H9 (cell line): ENCODE data around the gene MED27. TPM values are rescaled to one million over a fixed set of nuclear protein-coding genes. Genes with fewer than 3 reads are reported as not detected.

Source experiments
- DNase-seq: peaks from one replicate; pipeline ENCODE4 v3.0.0-alpha.2; 2017
- H2AFZ ChIP-seq: one replicate; pipeline ENCODE4 v1.6.1; 2013; ENCODE audit warnings: mild to moderate bottlenecking, low read length, control low read depth, moderate library complexity
- H2AK5ac ChIP-seq: 2 replicates; pipeline ENCODE4 v1.6.1; 2013; ENCODE audit warnings: low read length, control low read depth, mixed read lengths; ENCODE audit not compliant: insufficient read length
- H2BK120ac ChIP-seq: one replicate; pipeline ENCODE4 v1.6.1; 2013; ENCODE audit warnings: low read depth, mild to moderate bottlenecking, low read length, control low read depth, inconsistent platforms; ENCODE audit not compliant: poor library complexity, severe bottlenecking
- H2BK12ac ChIP-seq: 2 replicates; pipeline ENCODE4 v1.6.1; 2013; ENCODE audit warnings: low read length, control low read depth, mixed read lengths, low read depth; ENCODE audit not compliant: insufficient read length
- H2BK15ac ChIP-seq: 2 replicates; pipeline ENCODE4 v1.6.1; 2013; ENCODE audit warnings: low read depth, low read length, control low read depth
- H2BK20ac ChIP-seq: one replicate; pipeline ENCODE4 v1.6.1; 2013; ENCODE audit warnings: low read depth, mild to moderate bottlenecking, low read length, control low read depth, inconsistent platforms; ENCODE audit not compliant: poor library complexity, severe bottlenecking
- H2BK5ac ChIP-seq: 2 replicates; pipeline ENCODE4 v1.6.1; 2013; ENCODE audit warnings: low read length, control low read depth, mixed read lengths; ENCODE audit not compliant: insufficient read length
- H3K14ac ChIP-seq: 2 replicates; pipeline ENCODE4 v1.6.1; 2013; ENCODE audit warnings: low read length, control low read depth; ENCODE audit not compliant: insufficient read depth
- H3K18ac ChIP-seq: 2 replicates; pipeline ENCODE4 v1.6.1; 2013; ENCODE audit warnings: low read depth, mild to moderate bottlenecking, mixed read lengths, low read length, control low read depth; ENCODE audit not compliant: insufficient read length
- H3K23ac ChIP-seq: 2 replicates; pipeline ENCODE4 v1.6.1; 2013; ENCODE audit warnings: low read length, control low read depth, mixed read lengths, low read depth; ENCODE audit not compliant: insufficient read length
- H3K23me2 ChIP-seq: 2 replicates; pipeline ENCODE4 v1.6.1; 2013; ENCODE audit warnings: low read depth, mild to moderate bottlenecking, mixed read lengths, low read length, control low read depth; ENCODE audit not compliant: insufficient read length, poor library complexity, severe bottlenecking
- H3K27ac ChIP-seq: 2 replicates; pipeline ENCODE4 v1.5.1; 2013; ENCODE audit warnings: low read length, control low read depth, mixed read lengths, low read depth; ENCODE audit not compliant: insufficient read length
- H3K27me3 ChIP-seq: 2 replicates; pipeline ENCODE4 v1.6.1; 2013; ENCODE audit warnings: low read length, control low read depth, inconsistent platforms; ENCODE audit not compliant: insufficient read depth
- H3K4ac ChIP-seq: 2 replicates; pipeline ENCODE4 v1.6.1; 2013; ENCODE audit warnings: low read depth, mild to moderate bottlenecking, control low read depth, inconsistent platforms, low read length, moderate library complexity
- H3K4me1 ChIP-seq: 2 replicates; pipeline ENCODE4 v1.6.1; 2013; ENCODE audit warnings: low read length, control low read depth, inconsistent platforms; ENCODE audit not compliant: insufficient read depth
- H3K4me2 ChIP-seq: 2 replicates; pipeline ENCODE4 v1.6.1; 2013; ENCODE audit warnings: low read length, control low read depth, mixed read lengths; ENCODE audit not compliant: insufficient read length, insufficient read depth
- H3K56ac ChIP-seq: 2 replicates; pipeline ENCODE4 v1.6.1; 2013; ENCODE audit warnings: low read depth, mild to moderate bottlenecking, mixed read lengths, low read length, control low read depth; ENCODE audit not compliant: insufficient read length
- H3K79me1 ChIP-seq: 2 replicates; pipeline ENCODE4 v1.6.1; 2013; ENCODE audit warnings: low read depth, mild to moderate bottlenecking, moderate library complexity, low read length, control low read depth, inconsistent platforms; ENCODE audit not compliant: insufficient read depth, poor library complexity, severe bottlenecking
- H3K79me2 ChIP-seq: 2 replicates; pipeline ENCODE4 v1.6.1; 2013; ENCODE audit warnings: low read length, control low read depth, inconsistent platforms; ENCODE audit not compliant: insufficient read depth
- H3K9ac ChIP-seq: 2 replicates; pipeline ENCODE4 v1.6.1; 2013; ENCODE audit warnings: low read length, control low read depth, mixed read lengths; ENCODE audit not compliant: insufficient read length; ENCODE audit errors: extremely low read depth
- H3K9me3 ChIP-seq: one replicate; pipeline ENCODE4 v1.6.1; 2013; ENCODE audit warnings: low read depth, low read length, inconsistent platforms; ENCODE audit not compliant: control insufficient read depth
- H3T11ph ChIP-seq: one replicate; pipeline ENCODE4 v1.6.1; 2013; ENCODE audit warnings: mild to moderate bottlenecking, low read length, control low read depth, inconsistent platforms
- H4K20me1 ChIP-seq: one replicate; pipeline ENCODE4 v1.6.1; 2013; ENCODE audit not compliant: control insufficient read depth, insufficient read length, insufficient read depth
- H4K5ac ChIP-seq: 2 replicates; pipeline ENCODE4 v1.6.1; 2013; ENCODE audit warnings: low read depth, mild to moderate bottlenecking, mixed read lengths, low read length, control low read depth; ENCODE audit not compliant: insufficient read length
- H4K8ac ChIP-seq: replicated peaks from 2 replicates; pipeline ENCODE4 v1.6.1; 2013; ENCODE audit warnings: low read length, control low read depth, mixed read lengths, low read depth; ENCODE audit not compliant: insufficient read length
- H4K91ac ChIP-seq: 2 replicates; pipeline ENCODE4 v1.6.1; 2013; ENCODE audit warnings: low read depth, mild to moderate bottlenecking, moderate library complexity, mixed read lengths, low read length, control low read depth; ENCODE audit not compliant: insufficient read length
- H3K27ac Mint-ChIP-seq, 3 experiments: 2 replicates in 2 of 3; 3 replicates in 1 of 3; pipeline ENCODE4 v1.8.0; 2020 to 2021; ENCODE audit warnings: mixed read lengths in 3 of 3, mild to moderate bottlenecking in 1 of 3, moderate library complexity in 1 of 3
- H3K27me3 Mint-ChIP-seq: 2 replicates; pipeline ENCODE4 v1.8.0; 2021; ENCODE audit warnings: low read depth, mild to moderate bottlenecking, moderate library complexity, mixed read lengths
- H3K36me3 Mint-ChIP-seq, 3 experiments: 2 replicates in 2 of 3; 3 replicates in 1 of 3; pipeline ENCODE4 v1.8.0; 2020 to 2021; ENCODE audit warnings: low read depth in 3 of 3, mixed read lengths in 3 of 3; ENCODE audit not compliant: insufficient read depth in 1 of 3
- H3K4me1 Mint-ChIP-seq, 2 experiments: 2 replicates each; pipeline ENCODE4 v1.8.0; 2020; ENCODE audit warnings: mixed read lengths in 2 of 2
- H3K4me3 Mint-ChIP-seq, 2 experiments: 2 replicates in 1 of 2; 3 replicates in 1 of 2; pipeline ENCODE4 v1.8.0; 2020 to 2021; ENCODE audit warnings: mild to moderate bottlenecking in 2 of 2, mixed read lengths in 2 of 2, moderate library complexity in 1 of 2
- H3K9me3 Mint-ChIP-seq, 2 experiments: 2 replicates in 1 of 2; 3 replicates in 1 of 2; pipeline ENCODE4 v1.8.0; 2020; ENCODE audit warnings: mild to moderate bottlenecking in 2 of 2, mixed read lengths in 2 of 2, moderate library complexity in 1 of 2
- WGBS: extraction: QIAGEN DNeasy Blood & Tissue Kit; methylation state at CpG from one replicate; pipeline ENCODE4 v1.1.7; 2013; ENCODE audit warnings: missing lambda C conversion rate, low lambda C conversion rate, mixed read lengths; ENCODE audit not compliant: insufficient read length; ENCODE audit errors: extremely low coverage; 5-methylcytosine and 5-hydroxymethylcytosine counted together
- total RNA-seq: library from RNA; stranded (reverse); gene quantifications from 2 replicates; pipeline ENCODE4 v1.2.1, GENCODE V29; 2021
- TF ChIP-seq, protein P1 (sequence below): fragments of 200-600 bp; sonication (generic); conservative IDR thresholded peaks from 3 replicates; pipeline ENCODE4 v1.8.0; 2021; ENCODE audit warnings: antibody characterized with exemption, mild to moderate bottlenecking

MED27 gene
- total RNA-seq, 1 experiment from 2014 or later, result 33.5 TPM

DNA sequence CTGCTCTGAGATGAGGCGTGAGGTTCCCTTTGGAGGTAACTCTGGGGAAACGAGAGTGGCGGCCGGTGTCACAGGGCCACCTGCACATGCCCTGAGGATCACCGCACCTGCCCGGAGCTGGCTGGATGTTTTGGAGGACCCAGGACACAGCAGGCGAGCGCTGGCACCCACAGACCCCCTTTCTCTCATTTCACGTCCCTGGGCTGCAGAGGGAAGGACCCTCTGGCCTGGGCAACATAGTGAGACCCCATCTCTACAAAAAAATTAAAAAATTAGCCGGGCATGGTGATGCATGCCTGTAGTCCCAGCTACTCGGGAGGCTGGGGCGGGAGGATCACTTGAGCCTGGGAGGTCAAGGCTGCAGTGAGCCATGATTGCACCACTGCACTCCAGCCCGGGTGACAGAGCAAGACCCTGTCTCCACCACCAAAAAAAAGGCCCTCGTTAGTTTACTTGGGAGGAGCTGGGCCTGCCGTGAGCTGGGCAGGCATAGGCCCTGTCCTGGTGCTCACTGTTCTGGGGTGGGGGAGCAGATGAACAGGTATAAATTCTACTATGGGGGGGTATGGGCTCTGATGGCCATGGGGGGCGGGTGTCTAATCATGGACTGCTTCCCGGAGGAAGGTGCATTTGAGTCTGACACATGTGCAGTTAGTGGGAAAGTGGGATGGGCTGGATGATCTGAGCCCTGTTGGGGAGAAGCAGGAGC lies 242.9 kb downstream of the MED27 start:
- H3K27ac ChIP-seq, result no peak overlapping the region
- no peak overlapping the region for H2BK20ac ChIP-seq
- no peak overlapping the region for H4K5ac ChIP-seq
- H3K4me1 Mint-ChIP-seq, result peaks cover 2 to 30% of the 10 kb centered on the region in 2 experiments; a peak in 3 of 4 replicates
- no peak overlapping the region for H3K9ac ChIP-seq
- no peak overlapping the region for H3K23ac ChIP-seq
- H3T11ph ChIP-seq, result no peak overlapping the region
- H3K18ac ChIP-seq, result no peak overlapping the region
- H3K4me2 ChIP-seq, result no peak overlapping the region
- no peak overlapping the region for H2BK5ac ChIP-seq
- H3K4me3 Mint-ChIP-seq, result no peak overlapping the region
- no peak overlapping the region for H3K27ac Mint-ChIP-seq
- peaks cover 7 to 8% of the 10 kb centered on the region in 2 experiments for H3K9me3 Mint-ChIP-seq
- no peak overlapping the region for H2BK12ac ChIP-seq
- H3K79me2 ChIP-seq, result no peaks in the 10 kb centered on the region
- no peak overlapping the region for H2BK15ac ChIP-seq
- no peaks in the 10 kb centered on the region for H3K27me3 ChIP-seq
- no peak overlapping the region for H3K56ac ChIP-seq
- H3K36me3 Mint-ChIP-seq, result peaks cover 0 to 9% (median 3%) of the 10 kb centered on the region in 3 experiments; a peak in 3 of 7 replicates
- no peaks in the 10 kb centered on the region for H3K9me3 ChIP-seq
- TF ChIP-seq, protein P1, sequence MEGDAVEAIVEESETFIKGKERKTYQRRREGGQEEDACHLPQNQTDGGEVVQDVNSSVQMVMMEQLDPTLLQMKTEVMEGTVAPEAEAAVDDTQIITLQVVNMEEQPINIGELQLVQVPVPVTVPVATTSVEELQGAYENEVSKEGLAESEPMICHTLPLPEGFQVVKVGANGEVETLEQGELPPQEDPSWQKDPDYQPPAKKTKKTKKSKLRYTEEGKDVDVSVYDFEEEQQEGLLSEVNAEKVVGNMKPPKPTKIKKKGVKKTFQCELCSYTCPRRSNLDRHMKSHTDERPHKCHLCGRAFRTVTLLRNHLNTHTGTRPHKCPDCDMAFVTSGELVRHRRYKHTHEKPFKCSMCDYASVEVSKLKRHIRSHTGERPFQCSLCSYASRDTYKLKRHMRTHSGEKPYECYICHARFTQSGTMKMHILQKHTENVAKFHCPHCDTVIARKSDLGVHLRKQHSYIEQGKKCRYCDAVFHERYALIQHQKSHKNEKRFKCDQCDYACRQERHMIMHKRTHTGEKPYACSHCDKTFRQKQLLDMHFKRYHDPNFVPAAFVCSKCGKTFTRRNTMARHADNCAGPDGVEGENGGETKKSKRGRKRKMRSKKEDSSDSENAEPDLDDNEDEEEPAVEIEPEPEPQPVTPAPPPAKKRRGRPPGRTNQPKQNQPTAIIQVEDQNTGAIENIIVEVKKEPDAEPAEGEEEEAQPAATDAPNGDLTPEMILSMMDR, result no peak
- no peaks in the 10 kb centered on the region for H3K23me2 ChIP-seq
- no peak overlapping the region for H3K14ac ChIP-seq
- H3K79me1 ChIP-seq, result no peaks in the 10 kb centered on the region
- no peaks in the 10 kb centered on the region for H3K4me1 ChIP-seq
- peaks cover 5% of the 10 kb centered on the region; the same call in 1 of the 2 replicates for H3K27me3 Mint-ChIP-seq
- H3K4ac ChIP-seq, result no peak overlapping the region
- no peak overlapping the region for H2AK5ac ChIP-seq
- DNase-seq, result no peak
- H4K8ac ChIP-seq, result no peak overlapping the region
- H2AFZ ChIP-seq, result no peak overlapping the region
- WGBS, result no CpG with 5 or more reads among the region's 17 CpGs
- H2BK120ac ChIP-seq, result no peak overlapping the region
- H4K91ac ChIP-seq, result no peak overlapping the region
- H4K20me1 ChIP-seq, result no peaks in the 10 kb centered on the region
